Activated CD8-positive, alpha-beta memory T cell treated with anti-CD3 and anti-CD28 coated beads for 36 hours (primary cell): ENCODE results near the gene CTSS. TPM values are rescaled to one million over a fixed set of nuclear protein-coding genes. Genes with fewer than 3 reads are reported as not detected.
"Not testable (repeated sequence)": the region's sequence is repeated elsewhere in the genome, so short reads cannot be mapped to it uniquely, and the experiment has no call there.

Experiments used
- CTCF ChIA-PET: fragments of 350-600 bp; sonication (Branson Sonifier 250); formaldehyde crosslinking; loops from one replicate; lab custom pipeline; 2021; ENCODE audit warnings: antibody characterized with exemption; lab: Charles Lee
- POLR2A ChIA-PET: fragments of 350-600 bp; sonication (Branson Sonifier 250); formaldehyde crosslinking; loops from one replicate; lab custom pipeline; 2021; ENCODE audit warnings: antibody characterized with exemption; lab: Charles Lee
- total RNA-seq, 2 experiments: library from RNA; stranded (reverse); gene quantifications; one replicate each; pipeline ENCODE4 v1.2.3, GENCODE V29; 2021

Gene CTSS
- 10 to 100 TPM; 23.8 to 25.2 TPM for total RNA-seq

DNA sequence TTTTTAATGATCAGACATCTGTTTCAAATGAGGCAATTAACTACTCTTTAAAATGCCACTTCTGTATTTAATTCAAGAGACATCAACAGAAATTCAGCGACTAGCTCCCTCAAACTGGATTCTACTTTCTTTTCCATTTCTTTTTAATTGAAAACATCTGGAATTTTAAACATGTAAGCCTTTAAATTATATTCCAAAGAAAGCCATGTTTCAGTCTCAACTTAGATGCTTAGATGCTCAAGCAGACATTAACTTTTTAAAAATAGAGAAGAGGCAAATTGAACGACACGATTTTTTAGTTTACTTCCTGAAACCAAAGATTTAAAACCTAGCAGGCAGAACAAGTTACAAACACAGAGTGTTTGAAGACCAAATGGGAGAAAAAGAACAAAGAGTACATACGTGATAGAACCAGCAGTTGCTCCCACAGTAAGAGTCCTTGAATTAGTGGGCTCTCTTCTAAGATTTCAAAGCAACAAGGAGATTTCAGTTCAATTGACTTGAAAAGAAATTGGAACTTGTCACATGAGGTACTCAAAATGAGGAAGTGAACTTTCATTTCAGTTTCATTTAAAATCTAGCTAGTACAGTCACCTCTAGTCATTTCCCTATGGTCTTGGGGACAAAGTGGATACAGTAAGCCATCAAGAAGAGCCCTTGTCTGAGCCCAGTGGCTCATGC, at the start of gene CTSS:
TSS of gene CTSS (minus strand) at position 483 of the 681 bp plus-strand sequence. CDS start 1,015 bp downstream, outside the sequence.
- CTCF ChIA-PET, result interaction anchor here (0.9 to 1.7 kb wide), 3 partner anchors 136 to 195 kb away, joined by 3 to 4 read pairs (median 4); partner anchors contain the start of gene ENSA
- POLR2A ChIA-PET, result interaction anchor here (0.6 kb wide), 1 partner anchor 157 kb away, joined by 3 read pairs; no protein-coding TSS in a partner anchor

DNA sequence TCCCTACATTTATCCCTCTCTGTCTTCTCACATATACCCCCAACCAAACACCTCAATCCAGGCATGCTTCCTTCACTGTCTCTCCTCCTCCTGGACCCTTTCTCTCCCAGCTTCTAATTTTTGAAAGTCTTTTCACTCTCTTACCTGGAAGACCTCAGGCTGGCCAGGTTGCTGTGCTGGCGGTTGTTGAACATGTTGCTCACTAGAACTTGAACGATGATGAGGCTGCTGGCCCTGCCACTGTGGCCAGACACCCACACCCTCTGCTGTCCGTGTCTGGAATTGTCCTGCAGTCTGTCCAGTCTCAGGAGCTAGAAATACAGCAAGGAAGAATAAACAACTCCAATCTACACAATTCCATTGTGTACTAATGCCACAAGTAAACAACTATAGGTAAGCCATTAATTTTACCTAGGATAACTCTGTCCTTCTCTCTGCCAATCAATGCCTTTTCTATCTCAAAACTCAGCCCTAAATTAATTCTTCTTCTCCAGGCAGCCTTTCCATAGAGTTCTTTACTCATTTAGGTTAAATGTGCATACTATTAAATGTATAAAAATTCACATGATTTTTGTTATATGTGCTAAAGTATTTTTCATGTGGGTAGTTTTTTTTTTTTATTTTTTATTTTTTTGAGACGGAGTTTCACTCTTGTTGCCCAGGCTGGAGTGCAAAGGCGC, 47.6 kb upstream of the CTSS start:
- POLR2A ChIA-PET, result no interaction called here
- CTCF ChIA-PET, result interaction anchor here (0.6 to 0.9 kb wide), 2 partner anchors 55 to 252 kb away, joined by 3 read pairs; no protein-coding TSS in a partner anchor

DNA sequence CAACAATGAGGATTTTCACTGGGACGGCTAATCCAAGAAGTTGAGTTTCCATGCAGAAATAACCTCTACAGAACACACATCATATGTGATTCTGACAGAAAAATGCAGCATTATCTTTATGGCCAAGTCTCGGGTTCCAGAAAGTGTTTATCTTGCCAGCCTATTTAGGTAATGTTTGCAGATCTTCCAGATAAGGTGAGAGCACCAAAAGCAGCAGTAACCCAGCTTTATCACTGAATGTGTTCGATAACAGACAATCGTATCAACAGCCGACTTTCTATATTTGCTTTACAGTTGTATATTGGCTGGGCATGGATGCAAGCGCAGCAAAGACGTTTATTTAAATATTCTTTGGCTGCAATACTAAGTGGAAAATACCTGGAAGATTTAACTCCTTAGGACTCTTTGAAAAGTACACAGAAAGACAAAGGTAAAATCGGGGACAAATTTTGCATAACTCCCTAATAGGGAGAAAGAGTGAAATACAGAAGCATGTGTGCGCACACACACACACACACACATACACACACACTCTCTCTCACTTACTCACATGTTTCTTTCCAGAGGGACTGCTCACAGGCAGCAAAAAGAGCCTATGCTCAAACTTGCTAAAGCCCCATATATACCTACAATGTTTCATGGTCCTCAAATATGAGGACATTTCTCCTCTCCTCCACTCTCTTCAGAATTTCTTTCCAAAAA, 45.5 kb upstream of the CTSS start:
- CTCF ChIA-PET, result no interaction called here
- POLR2A ChIA-PET, result no interaction called here

DNA sequence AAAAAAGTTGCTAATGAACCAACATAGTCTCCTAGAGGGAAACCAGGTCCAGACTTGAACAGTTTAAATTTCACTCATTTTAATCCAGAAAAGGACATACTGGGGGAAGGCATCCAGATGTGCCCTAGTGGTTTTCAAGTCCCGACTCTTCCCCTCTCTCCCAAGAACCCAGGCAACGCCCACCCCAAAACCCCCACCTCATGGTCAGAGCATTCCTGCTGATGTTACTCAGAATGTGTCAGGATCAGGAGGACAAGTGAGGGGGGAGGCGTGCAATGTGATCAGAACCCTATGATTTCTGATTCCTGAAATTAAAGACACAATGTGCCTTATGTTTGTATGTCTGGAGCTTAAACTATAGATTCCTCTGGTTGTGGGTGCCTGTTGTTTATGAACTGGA, 44.1 kb upstream of the CTSS start:
- ChIA-PET CTCF (no interaction called here), POLR2A (no interaction called here)

DNA sequence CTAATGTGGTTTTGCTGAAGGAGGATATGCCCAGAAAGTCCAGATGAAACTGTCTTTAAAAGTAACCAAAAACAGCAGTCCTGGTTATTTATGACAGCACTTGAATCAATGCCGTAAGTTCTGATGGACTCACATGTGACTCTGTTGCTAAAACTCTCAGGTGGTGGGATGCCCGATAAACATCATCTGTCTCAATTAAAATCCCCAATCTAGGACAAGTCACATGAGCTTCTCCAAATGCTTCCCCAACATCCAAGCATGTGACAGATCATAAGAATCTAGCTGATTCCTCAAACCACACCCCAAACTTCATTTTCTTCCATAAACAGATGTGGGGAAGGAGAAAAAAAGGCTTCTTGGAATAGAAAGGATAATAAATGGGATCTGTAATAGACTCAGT, 43.3 kb upstream of the CTSS start:
- CTCF ChIA-PET, result no interaction called here
- POLR2A ChIA-PET, result no interaction called here

DNA sequence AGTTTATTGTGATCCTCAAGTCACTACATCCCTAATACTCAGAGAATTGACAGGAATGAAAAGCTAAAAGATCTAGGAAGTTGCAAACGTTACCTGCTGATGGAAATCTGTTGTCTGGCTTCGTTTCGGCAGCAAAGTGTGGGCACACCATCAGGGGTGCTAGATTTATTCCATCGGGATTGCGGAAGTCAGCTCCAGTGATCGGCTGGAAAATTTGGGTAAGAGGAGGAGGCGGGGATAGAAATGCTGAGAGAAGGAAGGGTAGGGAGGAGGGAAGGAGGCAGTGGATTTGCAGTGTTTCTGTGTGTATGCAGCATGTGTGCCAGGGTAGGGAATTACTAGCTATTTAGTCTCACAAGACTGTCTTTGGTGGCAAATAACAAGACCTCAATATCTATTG, 42.5 kb upstream of the CTSS start, which contains the start of gene CTSK:
TSS of gene CTSK (minus strand) at position 140 of the 400 bp plus-strand sequence. CDS start 1,455 bp downstream, outside the sequence.
- ChIA-PET CTCF (no interaction called here), POLR2A (no interaction called here)

DNA sequence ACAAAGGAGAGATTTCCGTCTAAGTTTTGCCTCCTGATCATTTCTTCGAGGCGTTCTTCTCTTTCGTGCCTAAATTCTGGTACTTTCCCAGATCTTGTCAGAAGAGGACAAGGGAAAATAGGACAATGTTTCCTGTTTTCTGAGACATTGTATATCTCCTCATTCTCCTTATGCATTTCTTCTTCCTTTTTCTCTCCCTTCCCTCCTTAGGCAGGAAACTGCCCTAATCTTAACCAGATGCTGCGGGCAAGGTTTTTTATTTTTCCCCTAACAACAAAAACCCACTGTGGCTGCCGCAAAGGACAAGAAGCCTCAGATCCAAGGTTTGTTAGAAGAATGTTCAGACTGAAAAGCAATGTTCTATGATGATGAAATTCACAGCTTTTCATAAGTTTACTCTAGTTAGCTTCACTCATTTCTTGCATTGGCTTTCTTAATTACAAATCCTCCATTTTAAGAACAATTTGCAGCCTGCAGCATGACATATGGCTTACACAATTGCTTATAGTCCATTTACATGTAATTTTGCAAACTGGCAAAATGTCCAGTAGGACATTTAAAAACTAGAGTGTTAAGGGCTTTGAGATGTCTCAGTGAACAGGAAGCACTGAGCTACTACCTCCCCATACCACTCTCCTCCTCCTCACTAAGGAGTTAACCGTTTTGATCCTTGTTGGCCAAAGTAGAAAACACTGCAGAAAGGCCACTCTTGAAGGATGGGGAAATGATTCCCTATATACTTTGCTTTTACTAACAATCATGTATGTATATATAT, 41.9 kb upstream of the CTSS start:
- ChIA-PET POLR2A (no interaction called here), CTCF (no interaction called here)

DNA sequence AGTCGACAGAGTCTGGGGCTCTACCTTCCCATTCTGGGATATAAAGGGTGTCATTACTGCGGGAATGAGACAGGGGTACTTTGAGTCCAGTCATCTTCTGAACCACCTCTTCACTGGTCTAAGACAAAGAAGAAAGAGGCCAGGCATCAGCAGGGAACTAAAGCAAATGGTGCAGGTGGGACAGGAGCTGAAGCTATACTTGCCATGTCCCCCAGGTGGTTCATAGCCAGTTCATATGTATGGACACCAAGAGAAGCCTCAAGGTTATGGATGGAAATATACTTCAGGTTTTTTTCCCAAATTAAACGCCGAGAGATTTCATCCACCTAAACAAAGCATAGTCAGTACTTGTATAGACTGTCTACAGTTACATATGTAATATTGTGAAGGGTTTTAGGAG, 40.3 kb upstream of the CTSS start:
- ChIA-PET POLR2A (no interaction called here), CTCF (no interaction called here)

DNA sequence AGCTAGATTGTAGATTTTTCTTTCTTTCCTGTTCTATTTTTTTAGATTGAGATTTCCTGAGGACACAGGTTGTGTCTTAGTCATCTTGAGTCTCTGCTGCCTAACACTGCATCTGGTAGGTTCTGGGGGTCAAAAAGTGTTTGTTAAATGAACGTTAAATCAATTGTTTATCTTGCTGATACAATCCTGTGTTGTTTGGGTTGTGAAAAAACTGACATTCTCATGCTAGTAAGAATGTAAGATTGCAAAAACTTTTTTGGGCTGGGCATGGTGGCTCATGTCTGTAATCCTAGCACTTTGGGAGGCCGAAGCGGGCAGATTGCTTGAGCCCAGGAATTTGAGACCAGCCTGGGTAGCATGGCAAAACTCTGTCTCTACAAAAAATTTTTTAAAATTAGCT, 39.1 kb upstream of the CTSS start:
- CTCF ChIA-PET, result no interaction called here
- POLR2A ChIA-PET, result no interaction called here

DNA sequence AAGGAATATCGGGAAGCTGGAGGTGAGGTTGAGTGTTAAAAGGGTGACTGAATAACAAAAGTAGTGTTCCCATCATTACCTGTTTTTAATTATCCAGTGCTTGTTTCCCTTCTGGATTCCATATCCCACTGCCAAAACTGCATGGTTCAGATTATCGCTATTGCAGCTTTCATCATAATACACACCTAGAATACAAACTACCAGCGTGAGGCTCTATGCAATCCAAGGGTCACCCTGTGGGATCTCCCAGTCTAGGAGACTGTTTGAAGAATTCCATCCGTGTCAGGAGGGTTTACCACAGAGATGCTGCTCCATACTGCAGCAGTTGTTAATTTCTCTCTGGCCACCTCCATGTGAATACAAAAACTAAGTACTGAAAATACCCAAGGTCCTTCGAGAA, 33.5 kb upstream of the CTSS start:
- POLR2A ChIA-PET, result no interaction called here

DNA sequence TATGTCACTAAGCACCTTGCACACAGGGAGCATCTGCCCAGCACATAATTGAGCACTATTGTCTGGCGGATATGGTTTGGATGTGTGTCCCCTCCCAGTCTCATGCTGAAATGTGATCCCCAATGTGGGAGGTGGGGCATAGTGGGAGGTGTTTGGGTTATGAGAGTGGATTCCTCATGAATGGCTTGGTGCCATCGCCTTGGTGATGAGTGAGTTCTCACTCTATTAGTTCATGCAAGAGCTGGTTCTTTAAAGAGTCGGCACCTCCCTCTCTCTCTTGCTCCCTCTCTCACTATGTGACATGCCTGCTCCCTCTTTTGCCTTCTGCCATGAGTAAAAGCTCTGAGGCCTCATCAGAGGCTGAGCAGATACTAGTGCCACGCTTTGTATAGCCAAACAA, 32.9 kb upstream of the CTSS start:
- CTCF ChIA-PET, result no interaction called here
- POLR2A ChIA-PET, result no interaction called here

More for the DNA sequence above, 33.5 kb upstream of the CTSS start:
- CTCF ChIA-PET, result no interaction called here

DNA sequence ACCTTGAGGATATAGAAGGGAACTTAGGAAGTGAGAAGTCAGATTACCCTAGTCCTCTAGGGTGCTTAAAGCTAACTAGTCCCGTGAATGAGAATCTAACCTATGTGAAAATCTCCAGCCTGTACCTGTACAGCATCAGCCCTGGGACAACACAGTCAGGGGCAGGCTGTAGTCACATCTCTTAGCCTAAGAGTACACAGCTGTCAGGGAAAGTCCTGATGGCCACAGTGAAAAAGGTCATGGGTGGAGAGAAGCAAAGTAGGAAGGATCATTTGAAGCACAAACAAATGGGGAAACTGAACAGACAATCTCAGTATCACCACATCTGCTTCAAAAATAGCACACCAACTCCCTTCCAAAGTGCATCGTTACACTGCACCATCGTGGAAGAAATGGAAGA, 30.8 kb upstream of the CTSS start:
- ChIA-PET POLR2A (interaction anchor here (0.6 kb wide), 1 partner anchor 661 kb away, joined by 6 read pairs; no protein-coding TSS in a partner anchor), CTCF (no interaction called here)

DNA sequence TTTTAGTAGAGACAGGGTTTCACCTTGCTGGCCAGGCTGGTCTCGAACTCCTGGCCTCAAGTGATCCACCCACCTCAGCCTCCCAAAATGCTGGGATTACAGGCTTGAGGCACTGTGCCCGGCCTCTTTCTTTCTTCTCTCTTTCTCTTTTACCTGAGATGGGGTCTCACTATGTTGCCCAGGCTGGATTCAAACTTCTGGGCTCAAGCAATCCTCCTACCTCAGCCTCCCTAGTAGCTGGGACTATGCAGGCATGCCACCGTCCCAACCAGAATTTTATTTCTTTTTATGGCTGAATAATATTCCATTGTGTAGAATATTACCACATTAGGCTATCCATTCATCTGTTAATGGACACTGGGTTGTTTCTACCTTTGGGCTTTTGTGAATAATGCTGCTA, 28.2 kb upstream of the CTSS start:
- CTCF ChIA-PET, POLR2A ChIA-PET: not testable (repeated sequence)

DNA sequence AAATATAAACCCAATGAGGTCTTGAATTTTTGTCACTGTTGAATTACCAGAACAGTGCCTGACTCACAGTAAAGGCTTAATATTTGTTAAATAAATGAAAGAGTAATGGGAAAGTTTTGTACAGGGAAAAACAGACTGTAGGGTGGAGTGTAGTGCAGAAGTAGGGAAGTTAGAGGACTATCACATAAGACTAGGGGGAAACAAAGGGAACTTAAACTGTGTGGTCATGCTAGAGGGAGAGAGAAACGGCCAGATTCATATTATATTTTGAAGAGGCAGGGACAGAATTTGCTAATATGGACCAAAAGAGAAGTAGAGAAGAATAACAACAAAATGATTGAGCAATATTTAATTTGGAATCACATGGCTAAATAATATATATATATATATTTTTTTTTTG, 27.6 kb upstream of the CTSS start:
- CTCF ChIA-PET, result no interaction called here
- POLR2A ChIA-PET, result no interaction called here

DNA sequence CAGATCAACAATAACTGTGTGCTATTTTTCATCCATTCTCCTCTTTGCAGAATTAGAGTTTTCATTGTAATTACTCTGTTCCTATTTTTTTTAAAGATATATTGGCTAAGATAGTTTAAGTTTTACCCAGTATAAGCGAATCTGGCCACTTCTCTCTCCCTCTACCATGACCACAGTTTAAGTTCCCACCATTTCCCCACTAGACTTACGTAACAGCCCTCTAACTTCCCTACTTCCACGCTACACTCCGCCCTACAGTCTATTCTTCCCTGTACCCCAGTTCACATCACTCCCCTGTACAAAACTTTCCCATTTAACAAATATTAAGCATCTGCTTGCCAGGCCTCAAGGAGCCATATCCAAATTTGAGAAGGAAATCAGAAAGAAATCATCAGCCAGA, 26.0 kb upstream of the CTSS start:
- ChIA-PET CTCF (no interaction called here), POLR2A (no interaction called here)

DNA sequence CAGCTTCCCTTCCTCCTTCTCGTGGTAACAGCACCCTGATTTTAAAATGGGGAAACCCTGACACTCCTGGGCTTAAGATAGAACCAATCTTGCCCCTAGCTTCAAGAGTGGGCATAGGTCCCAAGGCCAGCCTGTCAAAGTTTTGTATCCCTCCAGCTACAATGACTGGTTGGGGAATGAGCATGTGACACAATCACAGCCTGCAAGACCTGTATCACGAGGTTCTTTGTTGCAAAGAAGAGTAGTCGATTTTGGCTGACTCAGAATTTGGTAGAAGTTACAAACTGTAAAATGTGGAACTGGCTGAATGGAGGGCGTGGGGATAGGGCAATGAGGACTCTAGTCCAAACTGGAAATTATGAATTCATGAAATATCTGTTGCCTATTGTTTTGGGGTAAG, 23.8 kb upstream of the CTSS start:
- ChIA-PET CTCF (no interaction called here), POLR2A (no interaction called here)

DNA sequence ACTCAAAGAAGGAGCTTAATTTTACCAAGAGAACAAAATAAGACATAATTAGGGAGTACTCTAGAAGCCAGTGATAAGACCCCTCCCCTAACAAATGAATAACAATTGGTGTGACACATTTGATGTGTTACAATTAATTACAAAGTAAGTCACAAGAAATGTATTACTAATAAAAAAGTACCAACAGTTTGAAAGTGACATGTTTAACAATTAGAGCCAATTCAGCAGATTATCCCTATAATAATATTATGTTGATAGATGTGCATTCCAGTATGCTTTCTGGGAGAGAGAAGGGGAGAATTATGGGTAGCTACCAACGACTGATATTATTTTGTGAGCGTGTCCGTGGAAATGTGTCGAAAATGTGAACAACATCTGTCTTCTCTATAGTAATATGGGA, 23.4 kb upstream of the CTSS start:
- POLR2A ChIA-PET, result no interaction called here
- CTCF ChIA-PET, result no interaction called here

DNA sequence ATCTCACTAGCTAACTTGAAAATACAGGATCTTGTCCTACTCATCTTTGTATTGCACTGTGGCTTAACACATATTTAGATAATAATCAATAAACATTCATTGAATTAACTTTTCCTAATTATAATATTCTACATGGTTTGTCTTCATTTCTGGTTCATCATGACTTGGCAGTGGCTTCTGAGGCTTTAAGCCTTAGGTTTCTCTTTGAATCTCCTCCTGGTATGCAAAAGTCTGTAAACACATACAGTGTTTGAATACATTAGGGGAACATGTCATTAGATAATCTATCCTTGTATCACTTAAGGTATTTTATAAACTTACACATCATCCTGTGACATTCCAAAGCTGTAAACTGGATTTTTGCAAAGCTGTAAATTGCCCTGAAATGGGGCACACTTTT, 21.9 kb upstream of the CTSS start:
- ChIA-PET POLR2A (no interaction called here), CTCF (no interaction called here)

DNA sequence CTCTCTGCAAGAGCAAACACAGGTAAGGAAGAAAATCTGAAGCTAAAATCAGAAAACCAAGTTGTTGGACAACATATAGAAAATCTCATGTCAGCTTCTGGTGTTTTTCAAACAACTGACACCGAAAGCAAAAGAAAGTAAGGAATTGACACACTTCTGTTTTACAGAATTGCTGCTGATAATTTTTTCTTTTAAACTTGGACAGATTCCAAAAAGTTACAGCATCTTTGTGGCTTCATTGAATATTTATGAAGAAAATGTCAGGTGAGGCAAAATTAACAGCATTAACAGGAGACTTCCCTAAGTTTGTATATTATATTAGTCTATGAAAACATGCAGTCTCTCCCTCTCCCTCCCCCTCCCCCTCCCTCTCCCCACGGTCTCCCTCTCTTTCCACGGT, 14.9 kb upstream of the CTSS start:
- ChIA-PET POLR2A (no interaction called here), CTCF (no interaction called here)

DNA sequence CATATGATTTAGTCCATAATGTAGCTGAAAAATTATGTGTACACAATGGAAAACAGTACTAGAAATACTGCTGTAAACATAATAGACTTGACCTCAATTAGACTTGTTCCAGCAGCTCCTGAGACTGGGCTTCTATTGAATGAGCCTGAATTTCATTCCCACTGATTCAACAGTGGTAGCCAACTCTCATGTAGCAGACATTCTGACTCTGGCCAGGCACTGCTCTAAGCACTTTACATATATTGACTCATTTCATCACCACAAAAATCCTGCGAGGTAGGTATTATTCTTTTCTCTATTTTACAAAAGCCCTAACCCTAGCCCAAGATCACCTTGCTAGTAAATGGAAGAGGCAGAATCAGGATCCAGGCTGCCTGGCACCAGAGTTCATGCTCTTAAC, 12.8 kb upstream of the CTSS start:
- POLR2A ChIA-PET, result no interaction called here

More for the DNA sequence above, 12.8 kb upstream of the CTSS start:
- CTCF ChIA-PET, result no interaction called here
